OCI-LY3 (cell line): ENCODE data around the gene NTN5.

Experiments
- H2AFZ ChIP-seq: fragments of 200-600, 300-600 bp; shearing (Covaris generic); 2 replicates; pipeline ENCODE4 v1.6.0; 2014; ENCODE audit warnings: antibody characterized with exemption, low read depth, low read length
- H3K27ac ChIP-seq: fragments of 200-600, 300-600 bp; sonication (generic); 2 replicates; pipeline ENCODE4 v1.5.1; 2014; ENCODE audit warnings: mild to moderate bottlenecking, low read length, moderate library complexity, mixed read lengths
- H3K27me3 ChIP-seq: fragments of 200-600, 300-600 bp; sonication (generic); 2 replicates; pipeline ENCODE4 v1.6.1; 2014; ENCODE audit warnings: low read depth, low read length, mixed read lengths
- H3K36me3 ChIP-seq: fragments of 200-600, 300-600 bp; sonication (generic); replicated peaks from 2 replicates; pipeline ENCODE3; 2014; ENCODE audit warnings: low read depth, low read length, mixed read lengths
- H3K4me1 ChIP-seq: fragments of 300-600, 200-600 bp; sonication (generic); 2 replicates; pipeline ENCODE4 v1.6.1; 2014; ENCODE audit warnings: low read length, mixed read lengths
- H3K4me2 ChIP-seq: fragments of 200-600, 300-600 bp; sonication (generic); 2 replicates; pipeline ENCODE4 v1.6.1; 2014; ENCODE audit warnings: low read length, mixed read lengths
- H3K4me3 ChIP-seq: fragments of 300-600, 200-600 bp; sonication (generic); 2 replicates; pipeline ENCODE4 v1.5.1; 2014; ENCODE audit warnings: antibody characterized with exemption, mild to moderate bottlenecking, low read length, moderate library complexity
- H3K79me2 ChIP-seq: fragments of 300-600, 200-600 bp; shearing (Covaris generic); 2 replicates; pipeline ENCODE4 v1.6.1; 2014; ENCODE audit warnings: mild to moderate bottlenecking, low read length, mixed read lengths
- H3K9ac ChIP-seq: fragments of 300-600, 200-600 bp; shearing (Covaris generic); 2 replicates; pipeline ENCODE4 v1.6.0; 2014; ENCODE audit warnings: mild to moderate bottlenecking, low read length, moderate library complexity
- H3K9me3 ChIP-seq: fragments of 200-600, 300-600 bp; shearing (Covaris generic); 2 replicates; pipeline ENCODE4 v1.6.1; 2014; ENCODE audit warnings: low read length, mixed read lengths; ENCODE audit not compliant: insufficient read depth
- H4K20me1 ChIP-seq: fragments of 200-600, 300-600 bp; sonication (generic); 2 replicates; pipeline ENCODE4 v1.6.1; 2016; ENCODE audit warnings: low read length, mixed read lengths; ENCODE audit not compliant: insufficient read depth
- EZH2phosphoT487 ChIP-seq: fragments of 200-600 bp; shearing (Covaris generic); IDR thresholded peaks from 2 replicates; pipeline ENCODE4 v1.6.1; 2018; ENCODE audit warnings: antibody characterized with exemption, mixed run types, low read depth
- TF ChIP-seq, protein P1 (sequence below): fragments of 200-600, 300-600 bp; sonication (generic); IDR thresholded peaks from 2 replicates; pipeline ENCODE4 v1.5.1; 2014; ENCODE audit warnings: antibody characterized with exemption, low read length, low read depth

The NTN5 gene

DNA sequence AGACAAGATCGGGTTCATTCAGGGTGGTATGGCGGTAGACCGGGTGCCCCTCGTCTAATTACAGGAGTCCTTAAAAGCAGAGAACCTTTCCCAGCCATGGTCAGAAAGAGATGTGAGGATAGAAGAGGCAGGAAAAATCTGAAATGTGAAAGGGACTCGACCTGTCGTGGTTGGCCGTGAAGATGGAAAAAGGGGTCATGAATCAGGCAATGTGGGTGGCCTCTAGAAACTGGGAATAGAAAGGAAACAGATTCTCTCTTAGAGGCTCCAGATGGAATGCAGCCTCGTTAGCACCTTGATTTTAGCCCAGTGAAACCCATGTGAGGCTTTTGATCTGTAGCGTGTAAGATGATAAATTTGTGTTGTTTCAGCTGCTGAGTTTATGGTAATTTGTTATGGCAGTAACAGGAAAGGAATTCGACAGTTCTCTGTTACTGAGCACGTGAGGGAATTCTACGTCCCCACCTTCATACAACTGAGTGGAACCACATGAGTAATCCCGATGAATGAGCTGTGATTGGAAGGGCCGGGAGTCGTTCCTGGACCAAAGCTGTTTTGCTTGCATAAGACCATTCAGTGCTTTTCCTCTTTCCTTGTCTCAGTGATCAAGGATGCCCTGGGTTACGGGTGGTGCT lies 15.9 kb downstream of the NTN5 start:
- no peaks in the 10 kb centered on the region for H3K36me3 ChIP-seq
- TF ChIP-seq, protein P1, sequence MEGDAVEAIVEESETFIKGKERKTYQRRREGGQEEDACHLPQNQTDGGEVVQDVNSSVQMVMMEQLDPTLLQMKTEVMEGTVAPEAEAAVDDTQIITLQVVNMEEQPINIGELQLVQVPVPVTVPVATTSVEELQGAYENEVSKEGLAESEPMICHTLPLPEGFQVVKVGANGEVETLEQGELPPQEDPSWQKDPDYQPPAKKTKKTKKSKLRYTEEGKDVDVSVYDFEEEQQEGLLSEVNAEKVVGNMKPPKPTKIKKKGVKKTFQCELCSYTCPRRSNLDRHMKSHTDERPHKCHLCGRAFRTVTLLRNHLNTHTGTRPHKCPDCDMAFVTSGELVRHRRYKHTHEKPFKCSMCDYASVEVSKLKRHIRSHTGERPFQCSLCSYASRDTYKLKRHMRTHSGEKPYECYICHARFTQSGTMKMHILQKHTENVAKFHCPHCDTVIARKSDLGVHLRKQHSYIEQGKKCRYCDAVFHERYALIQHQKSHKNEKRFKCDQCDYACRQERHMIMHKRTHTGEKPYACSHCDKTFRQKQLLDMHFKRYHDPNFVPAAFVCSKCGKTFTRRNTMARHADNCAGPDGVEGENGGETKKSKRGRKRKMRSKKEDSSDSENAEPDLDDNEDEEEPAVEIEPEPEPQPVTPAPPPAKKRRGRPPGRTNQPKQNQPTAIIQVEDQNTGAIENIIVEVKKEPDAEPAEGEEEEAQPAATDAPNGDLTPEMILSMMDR, result no peak
- no peak for TF ChIP-seq EZH2phosphoT487
- H3K27me3 ChIP-seq, result no peaks in the 10 kb centered on the region
- no peak overlapping the region for H3K4me3 ChIP-seq
- H2AFZ ChIP-seq, result no peak overlapping the region
- H3K9ac ChIP-seq, result no peak overlapping the region
- H3K27ac ChIP-seq, result no peak overlapping the region
- H4K20me1 ChIP-seq, result no peaks in the 10 kb centered on the region
- H3K79me2 ChIP-seq, result no peaks in the 10 kb centered on the region
- no peaks in the 10 kb centered on the region for H3K9me3 ChIP-seq
- no peak overlapping the region for H3K4me2 ChIP-seq
- H3K4me1 ChIP-seq, result peaks cover 9% of the 10 kb centered on the region

DNA sequence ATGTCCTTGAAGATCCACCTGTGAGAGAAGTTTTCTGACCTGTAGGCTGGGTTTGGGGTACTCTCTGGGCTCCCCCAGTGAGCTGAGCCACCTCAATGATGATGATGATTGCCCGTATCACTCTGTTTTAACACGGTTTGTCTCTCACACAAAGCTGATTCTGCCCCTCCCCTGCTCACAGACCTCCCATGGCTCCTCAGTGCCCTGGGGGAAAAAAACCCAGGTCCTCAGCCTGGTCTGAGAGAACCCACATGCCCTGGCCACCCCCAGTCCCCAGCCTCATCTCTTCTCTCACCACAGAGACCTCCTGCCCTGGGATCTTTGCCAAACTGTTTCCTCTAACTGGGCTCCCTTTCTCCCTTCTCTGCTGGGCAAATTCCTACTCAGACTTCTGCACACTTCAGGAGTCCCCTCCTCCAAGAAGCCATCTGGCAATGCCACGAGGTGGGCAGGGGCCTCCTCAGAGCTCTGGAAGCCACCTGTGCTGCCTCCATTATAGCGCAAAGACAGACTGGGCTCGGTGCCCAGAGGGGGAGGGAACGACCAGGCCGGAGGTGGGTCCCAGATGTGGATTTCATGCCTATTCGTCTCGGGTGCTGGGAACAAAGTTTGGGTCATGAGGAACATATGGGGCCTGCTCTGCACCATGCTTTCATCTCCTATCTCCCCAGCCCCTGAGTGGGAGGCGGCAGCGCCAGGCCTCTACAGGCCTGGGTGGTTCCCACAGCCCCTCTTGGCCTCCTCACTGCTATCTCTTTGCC lies 18.3 kb downstream of the NTN5 start:
- no peak overlapping the region for H3K4me3 ChIP-seq
- no peak overlapping the region for H3K4me2 ChIP-seq
- no peak overlapping the region for H2AFZ ChIP-seq

DNA sequence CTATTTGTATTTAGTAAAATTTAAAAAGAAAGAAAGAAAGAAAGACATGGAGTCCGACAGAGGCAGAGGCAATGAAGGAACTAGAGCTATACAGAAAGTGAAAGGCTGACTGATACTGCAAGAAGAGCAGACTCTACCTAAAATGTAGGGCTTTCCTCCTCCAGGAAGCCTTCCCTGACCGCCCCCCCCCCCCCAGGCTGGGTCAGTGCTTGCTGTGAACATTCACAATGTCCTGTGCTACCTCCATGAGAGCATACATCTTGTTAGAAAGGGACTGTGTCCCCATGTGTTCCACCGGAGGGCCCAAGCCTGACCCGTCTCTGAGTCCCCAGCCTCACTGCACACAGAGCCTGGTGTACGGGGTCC lies 21.2 kb downstream of the NTN5 start:
- H3K4me1 ChIP-seq, result peaks cover 5% of the 10 kb centered on the region; the same call in 1 of the 2 replicates
- H3K79me2 ChIP-seq, result no peaks in the 10 kb centered on the region
- H4K20me1 ChIP-seq, result no peaks in the 10 kb centered on the region
- no peaks in the 10 kb centered on the region for H3K9me3 ChIP-seq
- H3K4me2 ChIP-seq, result no peak overlapping the region
- no peak overlapping the region for H3K4me3 ChIP-seq
- H3K9ac ChIP-seq, result no peak overlapping the region
- H3K27me3 ChIP-seq, result 0 out of 2 replicates have a peak, but pooled peaks cover 4% of the 10 kb centered on the region
- TF ChIP-seq, protein P1, result no peak
- no peak overlapping the region for H3K27ac ChIP-seq
- no peaks in the 10 kb centered on the region for H3K36me3 ChIP-seq
- H2AFZ ChIP-seq, result no peak overlapping the region

More for the DNA sequence above, 18.3 kb downstream of the NTN5 start:
- H3K27me3 ChIP-seq, result 0 out of 2 replicates have a peak, but pooled peaks cover 3% of the 10 kb centered on the region
- TF ChIP-seq, protein P1, result no peak
- H3K79me2 ChIP-seq, result no peaks in the 10 kb centered on the region
- H3K9me3 ChIP-seq, result no peaks in the 10 kb centered on the region
- no peak overlapping the region for H3K27ac ChIP-seq
- H3K9ac ChIP-seq, result no peak overlapping the region
- no peaks in the 10 kb centered on the region for H3K4me1 ChIP-seq
- no peaks in the 10 kb centered on the region for H4K20me1 ChIP-seq
- no peaks in the 10 kb centered on the region for H3K36me3 ChIP-seq

DNA sequence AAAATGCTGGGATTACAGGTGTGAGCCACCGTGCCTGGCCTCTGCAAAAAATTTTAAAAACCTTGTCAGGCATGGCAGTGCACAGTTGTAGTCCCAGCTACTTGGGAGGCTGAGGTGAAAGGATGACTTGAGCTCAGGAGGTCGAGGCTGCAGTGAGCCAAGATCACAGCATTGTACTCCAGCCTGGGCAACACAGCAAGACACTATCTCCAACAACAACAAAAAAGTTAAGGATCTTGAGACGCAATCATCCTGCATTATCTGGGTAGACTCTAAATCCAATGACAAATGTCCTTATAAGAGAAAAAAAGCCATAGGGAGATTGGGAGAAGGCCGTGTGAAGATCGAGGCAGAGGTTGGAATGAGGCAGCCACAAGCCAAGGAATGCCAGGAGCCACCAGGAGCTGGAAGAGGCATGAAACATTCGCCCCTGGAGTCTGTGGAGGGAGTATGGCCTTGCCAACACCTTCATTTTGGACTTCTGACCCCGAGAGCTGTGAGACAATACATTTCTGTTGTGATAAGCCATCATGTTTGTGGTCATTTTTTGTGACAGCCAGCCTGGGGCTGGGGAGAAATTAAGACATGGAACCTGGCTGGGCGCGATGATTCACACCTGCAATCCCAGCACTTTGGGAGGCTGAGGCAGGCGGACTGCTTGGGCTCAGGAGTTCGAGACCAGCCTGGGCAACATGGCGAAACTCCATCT lies 21.7 kb downstream of the NTN5 start:
- H3K27ac ChIP-seq, result no peak overlapping the region
- no peaks in the 10 kb centered on the region for H3K79me2 ChIP-seq
- H3K4me2 ChIP-seq, result no peak overlapping the region
- H3K4me3 ChIP-seq, result no peak overlapping the region
- no peaks in the 10 kb centered on the region for H3K36me3 ChIP-seq
- TF ChIP-seq, protein P1, result no peak
- TF ChIP-seq EZH2phosphoT487, result no peak
- no peak overlapping the region for H2AFZ ChIP-seq
- peaks cover 5% of the 10 kb centered on the region; the same call in 1 of the 2 replicates for H3K4me1 ChIP-seq
- H4K20me1 ChIP-seq, result no peaks in the 10 kb centered on the region
- H3K9me3 ChIP-seq, result no peaks in the 10 kb centered on the region
- no peak overlapping the region for H3K9ac ChIP-seq
- H3K27me3 ChIP-seq, result 0 out of 2 replicates have a peak, but pooled peaks cover 4% of the 10 kb centered on the region
